Keratinocyte (primary cell): ENCODE data around the gene AKAP6.

Source experiments
- EZH2 ChIP-seq: IDR thresholded peaks from one replicate; pipeline ENCODE4 v1.6.1; 2012; ENCODE audit warnings: inconsistent platforms, mild to moderate bottlenecking, low read length, moderate library complexity
- TF ChIP-seq, protein P1 (sequence below), 3 experiments: IDR thresholded peaks in 1 of 3; conservative IDR thresholded peaks in 1 of 3; optimal IDR thresholded peaks in 1 of 3; 2 replicates in 2 of 3; 3 replicates in 1 of 3; pipeline versions ENCODE3 to v1.5.1; 2011; ENCODE audit warnings: low read length in 3 of 3, mild to moderate bottlenecking in 3 of 3, moderate library complexity in 2 of 3, control low read depth in 1 of 3, inconsistent platforms in 1 of 3; ENCODE audit not compliant: insufficient read depth in 2 of 3; ENCODE audit errors: extremely low read depth in 1 of 3

- TF ChIP-seq, protein P1, sequence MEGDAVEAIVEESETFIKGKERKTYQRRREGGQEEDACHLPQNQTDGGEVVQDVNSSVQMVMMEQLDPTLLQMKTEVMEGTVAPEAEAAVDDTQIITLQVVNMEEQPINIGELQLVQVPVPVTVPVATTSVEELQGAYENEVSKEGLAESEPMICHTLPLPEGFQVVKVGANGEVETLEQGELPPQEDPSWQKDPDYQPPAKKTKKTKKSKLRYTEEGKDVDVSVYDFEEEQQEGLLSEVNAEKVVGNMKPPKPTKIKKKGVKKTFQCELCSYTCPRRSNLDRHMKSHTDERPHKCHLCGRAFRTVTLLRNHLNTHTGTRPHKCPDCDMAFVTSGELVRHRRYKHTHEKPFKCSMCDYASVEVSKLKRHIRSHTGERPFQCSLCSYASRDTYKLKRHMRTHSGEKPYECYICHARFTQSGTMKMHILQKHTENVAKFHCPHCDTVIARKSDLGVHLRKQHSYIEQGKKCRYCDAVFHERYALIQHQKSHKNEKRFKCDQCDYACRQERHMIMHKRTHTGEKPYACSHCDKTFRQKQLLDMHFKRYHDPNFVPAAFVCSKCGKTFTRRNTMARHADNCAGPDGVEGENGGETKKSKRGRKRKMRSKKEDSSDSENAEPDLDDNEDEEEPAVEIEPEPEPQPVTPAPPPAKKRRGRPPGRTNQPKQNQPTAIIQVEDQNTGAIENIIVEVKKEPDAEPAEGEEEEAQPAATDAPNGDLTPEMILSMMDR (optimal IDR thresholded peaks at IDR 0.05 in 1 of 3, IDR thresholded peaks at IDR 0.05 in 1 of 3, conservative IDR thresholded peaks at IDR 0.05 in 1 of 3; ENCODE audit: extremely low read depth in 1 of 3, insufficient read depth in 2 of 3, low read length in 3 of 3) = no peak
- TF ChIP-seq EZH2 = no peak
Measured at GRCh38 chr14:32332415-32333316, 3.6 kb downstream of the AKAP6 start.
